HEK293 (cell line): ENCODE data around the gene ZNF749.

Experiments
- GFI1B ChIP-seq: fragments of 450-650 bp; formaldehyde crosslinking; IDR thresholded peaks from 2 replicates; pipeline ENCODE4 v1.5.1; 2016; ENCODE audit warnings: missing biosample characterization, missing genetic modification characterization
- IKZF3 ChIP-seq: fragments of 450-650 bp; IDR thresholded peaks from 2 replicates; pipeline ENCODE4 v1.5.0; 2018; ENCODE audit warnings: missing biosample characterization, mild to moderate bottlenecking, missing genetic modification characterization, moderate library complexity
- KLF1 ChIP-seq: fragments of 450-650 bp; formaldehyde crosslinking; IDR thresholded peaks from 2 replicates; pipeline ENCODE4 v1.5.1; 2016; ENCODE audit warnings: missing biosample characterization, missing genetic modification characterization
- OVOL3 ChIP-seq: fragments of 450-650 bp; formaldehyde crosslinking; IDR thresholded peaks from 2 replicates; pipeline ENCODE4 v1.5.1; 2016; ENCODE audit warnings: missing biosample characterization, missing genetic modification characterization
- SCRT1 ChIP-seq: fragments of 450-650 bp; formaldehyde crosslinking; IDR thresholded peaks from 2 replicates; pipeline ENCODE4 v1.5.1; 2016; ENCODE audit warnings: missing biosample characterization, missing genetic modification characterization, borderline replicate concordance
- SP7 ChIP-seq: fragments of 450-650 bp; formaldehyde crosslinking; IDR thresholded peaks from 2 replicates; pipeline ENCODE4 v1.5.1; 2016; ENCODE audit warnings: missing biosample characterization, missing genetic modification characterization
- ZBTB10 ChIP-seq: fragments of 450-650 bp; formaldehyde crosslinking; IDR thresholded peaks from 2 replicates; pipeline ENCODE4 v1.5.1; 2016; ENCODE audit warnings: missing biosample characterization, missing genetic modification characterization
- ZBTB17 ChIP-seq: fragments of 450-650 bp; formaldehyde crosslinking; IDR thresholded peaks from 2 replicates; pipeline ENCODE4 v1.5.1; 2016; ENCODE audit warnings: missing biosample characterization, missing genetic modification characterization
- ZFP37 ChIP-seq: fragments of 450-650 bp; formaldehyde crosslinking; IDR thresholded peaks from 2 replicates; pipeline ENCODE4 v1.5.1; 2016; ENCODE audit warnings: missing biosample characterization, missing genetic modification characterization
- ZNF138 ChIP-seq: fragments of 450-650 bp; formaldehyde crosslinking; IDR thresholded peaks from 2 replicates; pipeline ENCODE4 v1.5.1; 2016; ENCODE audit warnings: missing biosample characterization, missing genetic modification characterization, borderline replicate concordance
- ZNF223 ChIP-seq: fragments of 450-650 bp; formaldehyde crosslinking; IDR thresholded peaks from 2 replicates; pipeline ENCODE4 v1.5.1; 2016; ENCODE audit warnings: missing biosample characterization, missing genetic modification characterization
- ZNF248 ChIP-seq: fragments of 450-650 bp; formaldehyde crosslinking; IDR thresholded peaks from 2 replicates; pipeline ENCODE4 v1.5.1; 2017; ENCODE audit warnings: missing biosample characterization, missing genetic modification characterization
- ZNF280D ChIP-seq: fragments of 450-650 bp; formaldehyde crosslinking; IDR thresholded peaks from 2 replicates; pipeline ENCODE4 v1.5.1; 2016; ENCODE audit warnings: missing biosample characterization, missing genetic modification characterization
- ZNF302 ChIP-seq: fragments of 450-650 bp; formaldehyde crosslinking; IDR thresholded peaks from 2 replicates; pipeline ENCODE4 v1.5.1; 2016; ENCODE audit warnings: missing biosample characterization, missing genetic modification characterization, low read depth
- ZNF354C ChIP-seq: fragments of 450-650 bp; formaldehyde crosslinking; IDR thresholded peaks from 2 replicates; pipeline ENCODE4 v1.5.1; 2016; ENCODE audit warnings: missing biosample characterization, missing genetic modification characterization, low read depth, borderline replicate concordance
- ZNF416 ChIP-seq: fragments of 450-650 bp; formaldehyde crosslinking; IDR thresholded peaks from 2 replicates; pipeline ENCODE4 v1.5.1; 2016; ENCODE audit warnings: missing biosample characterization, missing genetic modification characterization
- ZNF423 ChIP-seq: fragments of 450-650 bp; formaldehyde crosslinking; IDR thresholded peaks from 2 replicates; pipeline ENCODE4 v1.5.1; 2016; ENCODE audit warnings: missing biosample characterization, missing genetic modification characterization
- ZNF510 ChIP-seq: fragments of 450-650 bp; formaldehyde crosslinking; IDR thresholded peaks from 2 replicates; pipeline ENCODE4 v1.5.1; 2018; ENCODE audit warnings: mild to moderate bottlenecking, missing genetic modification characterization, missing biosample characterization; ENCODE audit not compliant: insufficient replicate concordance
- ZNF544 ChIP-seq: fragments of 450-650 bp; formaldehyde crosslinking; IDR thresholded peaks from 2 replicates; pipeline ENCODE4 v1.5.0; 2017; ENCODE audit warnings: missing biosample characterization, missing genetic modification characterization
- ZNF549 ChIP-seq: fragments of 450-650 bp; IDR thresholded peaks from 2 replicates; pipeline ENCODE4 v1.5.1; 2018; ENCODE audit warnings: missing biosample characterization, missing genetic modification characterization, mild to moderate bottlenecking, inconsistent platforms, moderate library complexity
- ZNF555 ChIP-seq: fragments of 450-650 bp; formaldehyde crosslinking; conservative IDR thresholded peaks from 2 replicates; pipeline ENCODE4 v1.5.1; 2017; ENCODE audit warnings: missing biosample characterization, mild to moderate bottlenecking, missing genetic modification characterization, inconsistent platforms
- ZNF561 ChIP-seq: fragments of 450-650 bp; IDR thresholded peaks from 2 replicates; pipeline ENCODE4 v1.5.1; 2018; ENCODE audit warnings: missing biosample characterization, missing genetic modification characterization, borderline replicate concordance
- ZNF585B ChIP-seq: fragments of 450-650 bp; formaldehyde crosslinking; IDR thresholded peaks from 2 replicates; pipeline ENCODE4 v1.5.1; 2016; ENCODE audit warnings: missing biosample characterization, missing genetic modification characterization
- ZNF621 ChIP-seq: fragments of 450-650 bp; formaldehyde crosslinking; IDR thresholded peaks from 2 replicates; pipeline ENCODE4 v1.5.1; 2017; ENCODE audit warnings: missing biosample characterization, missing genetic modification characterization
- ZNF626 ChIP-seq: fragments of 450-650 bp; sonication (Bioruptor Pico); formaldehyde crosslinking; IDR thresholded peaks from 2 replicates; pipeline ENCODE4 v1.5.1; 2018; ENCODE audit warnings: missing biosample characterization, missing genetic modification characterization, inconsistent platforms
- ZNF645 ChIP-seq: fragments of 450-650 bp; formaldehyde crosslinking; IDR thresholded peaks from 2 replicates; pipeline ENCODE4; 2016; ENCODE audit warnings: missing biosample characterization, missing genetic modification characterization
- ZNF654 ChIP-seq: fragments of 450-650 bp; formaldehyde crosslinking; IDR thresholded peaks from 2 replicates; pipeline ENCODE4 v1.5.1; 2016; ENCODE audit warnings: low read depth, missing biosample characterization, missing genetic modification characterization
- ZNF837 ChIP-seq: fragments of 450-650 bp; formaldehyde crosslinking; IDR thresholded peaks from 2 replicates; pipeline ENCODE4 v1.5.1; 2016; ENCODE audit warnings: missing biosample characterization, missing genetic modification characterization
- ZSCAN30 ChIP-seq: fragments of 450-650 bp; IDR thresholded peaks from 2 replicates; pipeline ENCODE4 v1.5.1; 2018; ENCODE audit warnings: missing biosample characterization, mild to moderate bottlenecking, missing genetic modification characterization, moderate library complexity
- TF ChIP-seq, protein P1 (sequence below): fragments of 450-650 bp; formaldehyde crosslinking; IDR thresholded peaks from 2 replicates; pipeline ENCODE4 v1.5.1; 2016; ENCODE audit warnings: missing biosample characterization, missing genetic modification characterization

Gene ZNF749

GRCh38 chr19:57477191-57478008 lies 42.3 kb downstream of the ZNF749 start, which contains the start of gene ZNF772 (continued):
- TF ChIP-seq IKZF3 (tag by site-specific recombination) = peak; percentile 54; the same call in 1 of the 2 replicates
- no peak for TF ChIP-seq ZNF302 (tag by site-specific recombination)
- no peak for TF ChIP-seq ZNF654
- no peak for TF ChIP-seq ZNF248
- no peak for TF ChIP-seq ZNF585B
- no peak for TF ChIP-seq ZNF510
- TF ChIP-seq OVOL3 (tag by site-specific recombination) = 0 out of 2 replicates have a peak, but pooled peaks have one; percentile 16
- TF ChIP-seq ZNF280D (tag by site-specific recombination) = 0 out of 2 replicates have a peak, but pooled peaks have one; percentile 49
- no peak for TF ChIP-seq ZNF544 (tag by site-specific recombination)
- TF ChIP-seq ZNF416 (tag by site-specific recombination) = no peak
- no peak for TF ChIP-seq ZNF837 (tag by site-specific recombination)
- TF ChIP-seq KLF1 (tag by site-specific recombination) = 0 out of 2 replicates have a peak, but pooled peaks have one; percentile 39
- TF ChIP-seq ZNF423 = no peak
- no peak for TF ChIP-seq ZSCAN30 (tag by site-specific recombination)
- TF ChIP-seq, protein P1, sequence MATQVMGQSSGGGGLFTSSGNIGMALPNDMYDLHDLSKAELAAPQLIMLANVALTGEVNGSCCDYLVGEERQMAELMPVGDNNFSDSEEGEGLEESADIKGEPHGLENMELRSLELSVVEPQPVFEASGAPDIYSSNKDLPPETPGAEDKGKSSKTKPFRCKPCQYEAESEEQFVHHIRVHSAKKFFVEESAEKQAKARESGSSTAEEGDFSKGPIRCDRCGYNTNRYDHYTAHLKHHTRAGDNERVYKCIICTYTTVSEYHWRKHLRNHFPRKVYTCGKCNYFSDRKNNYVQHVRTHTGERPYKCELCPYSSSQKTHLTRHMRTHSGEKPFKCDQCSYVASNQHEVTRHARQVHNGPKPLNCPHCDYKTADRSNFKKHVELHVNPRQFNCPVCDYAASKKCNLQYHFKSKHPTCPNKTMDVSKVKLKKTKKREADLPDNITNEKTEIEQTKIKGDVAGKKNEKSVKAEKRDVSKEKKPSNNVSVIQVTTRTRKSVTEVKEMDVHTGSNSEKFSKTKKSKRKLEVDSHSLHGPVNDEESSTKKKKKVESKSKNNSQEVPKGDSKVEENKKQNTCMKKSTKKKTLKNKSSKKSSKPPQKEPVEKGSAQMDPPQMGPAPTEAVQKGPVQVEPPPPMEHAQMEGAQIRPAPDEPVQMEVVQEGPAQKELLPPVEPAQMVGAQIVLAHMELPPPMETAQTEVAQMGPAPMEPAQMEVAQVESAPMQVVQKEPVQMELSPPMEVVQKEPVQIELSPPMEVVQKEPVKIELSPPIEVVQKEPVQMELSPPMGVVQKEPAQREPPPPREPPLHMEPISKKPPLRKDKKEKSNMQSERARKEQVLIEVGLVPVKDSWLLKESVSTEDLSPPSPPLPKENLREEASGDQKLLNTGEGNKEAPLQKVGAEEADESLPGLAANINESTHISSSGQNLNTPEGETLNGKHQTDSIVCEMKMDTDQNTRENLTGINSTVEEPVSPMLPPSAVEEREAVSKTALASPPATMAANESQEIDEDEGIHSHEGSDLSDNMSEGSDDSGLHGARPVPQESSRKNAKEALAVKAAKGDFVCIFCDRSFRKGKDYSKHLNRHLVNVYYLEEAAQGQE (tag by site-specific recombination) = no peak
- TF ChIP-seq SCRT1 (tag by site-specific recombination) = peak; percentile 78
- no peak for TF ChIP-seq ZFP37 (tag by site-specific recombination)
- TF ChIP-seq ZNF354C (tag by site-specific recombination) = no peak
- TF ChIP-seq ZBTB17 (tag by site-specific recombination) = peak; percentile 72
- no peak for TF ChIP-seq ZNF621 (tag by site-specific recombination)
- TF ChIP-seq ZNF626 (tag by site-specific recombination) = peak; percentile 36; the same call in 1 of the 2 replicates
- no peak for TF ChIP-seq ZNF645 (tag by site-specific recombination)
- TF ChIP-seq ZNF549 (tag by site-specific recombination) = no peak
- no peak for TF ChIP-seq ZBTB10
- TF ChIP-seq ZNF561 (tag by site-specific recombination) = no peak
- no peak for TF ChIP-seq ZNF223 (tag by site-specific recombination)
- TF ChIP-seq ZNF555 (tag by site-specific recombination) = no peak
- TF ChIP-seq GFI1B = no peak
- no peak for TF ChIP-seq ZNF138 (tag by site-specific recombination)
- TF ChIP-seq SP7 (tag by site-specific recombination) = no peak; the same call in 1 of the 2 replicates
